ENCODE measurements around the gene MERTK.
"Not testable (repeated sequence)": the region's sequence is repeated elsewhere in the genome, so short reads cannot be mapped to it uniquely, and the experiment has no call there.

MERTK gene
- total RNA-seq, result 3.1 to 93.0 (median 43.4) reads per million in 18 experiments

DNA sequence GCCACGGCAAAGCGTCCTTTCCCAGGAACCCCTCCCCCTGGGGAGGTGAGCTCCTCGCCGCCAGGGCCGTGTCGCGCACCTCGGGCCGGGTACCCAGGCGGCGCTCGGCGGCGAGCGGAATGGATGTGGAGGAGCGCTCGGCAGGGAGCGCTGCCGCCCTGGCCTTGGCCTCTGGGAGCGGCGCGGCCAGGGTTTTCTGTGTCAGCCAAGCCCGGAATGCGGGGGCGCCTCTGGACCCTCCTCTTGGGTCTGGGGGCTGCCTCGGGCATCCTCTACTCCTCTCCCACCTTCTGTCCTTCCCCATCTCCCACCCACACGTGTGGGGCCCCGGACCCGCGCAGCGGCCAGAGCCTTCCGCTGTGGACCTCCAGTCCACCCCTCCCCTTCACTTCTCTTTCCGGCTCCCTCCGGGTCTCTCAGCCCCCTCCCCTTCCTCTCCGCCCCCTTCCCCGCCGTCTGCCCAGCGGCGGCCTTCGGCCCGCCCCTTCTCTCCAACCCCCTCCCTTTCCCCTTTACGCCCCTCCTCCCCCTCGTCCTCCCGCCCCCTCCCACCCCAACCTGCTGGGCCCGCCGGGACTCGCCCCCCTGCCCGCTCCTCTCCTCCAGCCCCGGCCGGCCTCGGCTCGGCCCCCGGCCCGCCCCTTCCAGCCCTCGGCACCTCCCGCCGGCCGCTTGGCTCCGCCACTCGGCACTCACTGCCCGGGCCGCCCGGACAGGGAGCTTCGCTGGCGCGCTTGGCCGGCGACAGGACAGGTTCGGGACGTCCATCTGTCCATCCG is at the start of gene MERTK:
Gene MERTK, plus strand, starts transcription at position 684 of the 779 bp plus-strand sequence. CDS start 129 bp downstream, outside the sequence.
- peak; percentile 51 to 63 for DNase-seq

DNA sequence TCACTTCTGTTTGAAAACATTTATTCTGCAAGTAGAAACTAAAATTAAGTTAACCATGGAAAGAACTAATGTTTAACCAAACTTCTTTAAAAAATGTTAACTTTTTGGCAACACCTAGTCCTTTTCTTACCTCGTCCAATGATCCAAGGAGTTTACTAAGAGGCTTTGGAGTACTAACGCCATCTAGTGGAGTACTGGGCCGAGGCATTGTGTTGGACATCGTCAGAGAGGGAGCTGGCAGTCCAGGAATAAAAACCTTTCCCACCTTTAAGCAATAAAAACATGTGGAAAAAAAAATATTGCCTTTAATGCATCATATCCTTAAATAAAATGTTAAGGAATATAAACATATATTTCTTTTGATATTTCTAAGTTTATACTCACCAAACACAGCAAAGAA is 47.8 kb upstream of the MERTK start:
- not testable (repeated sequence) for DNase-seq

DNA sequence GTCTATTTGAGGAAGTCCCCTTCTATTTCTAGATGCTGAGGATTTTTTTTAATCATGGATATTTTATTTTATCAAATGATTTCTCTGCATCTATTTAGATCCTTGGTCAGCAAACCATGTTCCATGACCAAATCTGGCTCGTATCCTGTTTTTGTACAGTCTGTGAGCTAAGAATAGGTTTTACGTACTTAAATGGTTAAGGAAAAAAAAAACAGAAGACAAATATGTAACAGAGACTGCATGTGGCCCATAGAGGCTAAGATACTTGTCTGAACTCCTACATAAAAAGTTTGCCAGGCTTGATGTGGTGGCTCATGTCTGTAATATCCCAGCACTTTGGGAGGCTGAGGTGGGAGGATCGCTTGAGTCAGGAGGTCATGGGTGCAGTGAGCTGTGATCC is 45.9 kb upstream of the MERTK start:
- not testable (repeated sequence) for DNase-seq

DNA sequence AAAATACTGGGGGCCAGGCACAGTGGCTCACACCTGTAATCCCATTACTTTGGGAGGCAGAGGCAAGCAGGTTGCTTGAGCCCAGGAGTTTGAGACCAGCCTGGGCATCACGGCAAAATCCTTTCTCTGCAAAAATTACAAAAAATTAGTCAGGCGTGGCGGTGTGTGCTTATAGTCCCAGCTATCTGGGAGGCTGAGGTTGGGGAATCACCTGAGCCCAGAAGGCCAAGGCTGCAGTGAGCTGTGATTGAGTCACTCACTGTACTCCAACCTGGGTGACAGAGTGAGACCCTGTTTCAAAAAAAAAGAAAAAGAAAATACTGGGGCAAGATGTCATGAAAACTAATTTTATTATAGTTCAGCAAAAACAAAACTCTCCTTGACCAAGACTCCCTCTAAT is 38.4 kb upstream of the MERTK start:
- not testable (repeated sequence) for DNase-seq

DNA sequence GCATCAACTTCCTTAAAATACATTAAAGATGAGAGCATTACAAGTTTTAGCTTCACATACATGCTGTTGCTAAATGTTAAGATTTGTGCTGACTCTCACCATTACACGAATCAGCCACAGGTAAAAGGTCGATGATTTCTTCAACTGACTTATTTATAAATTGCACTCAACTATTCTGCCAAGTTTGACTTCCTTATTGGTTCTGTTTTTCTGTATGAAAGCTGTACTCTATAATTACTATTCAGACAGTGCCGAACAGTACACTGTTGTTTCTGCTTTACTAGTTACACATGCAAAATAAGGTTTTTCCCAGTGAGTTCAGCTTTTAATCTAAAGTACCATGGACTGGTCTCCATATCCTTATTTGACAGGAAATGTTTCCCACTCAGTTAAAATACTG is 33.3 kb upstream of the MERTK start:
- not testable (repeated sequence) for DNase-seq

DNA sequence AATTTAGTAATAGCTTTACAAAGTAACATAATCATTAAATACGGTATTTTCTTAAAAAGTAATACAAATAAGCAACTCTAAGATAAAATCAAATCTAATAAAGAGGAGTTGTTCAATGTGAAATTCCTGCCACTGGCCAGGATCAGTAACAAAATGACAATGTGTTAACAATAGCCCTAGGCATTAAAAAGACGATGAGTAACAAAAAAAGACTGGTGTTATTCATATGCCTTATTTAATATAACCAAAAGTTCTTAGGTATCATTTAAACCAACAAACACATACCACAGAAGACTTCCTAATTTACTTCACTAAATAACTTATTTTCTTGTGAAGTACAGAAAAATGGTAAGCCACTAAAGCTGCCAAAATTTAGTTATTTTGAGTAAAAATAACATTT is 25.6 kb upstream of the MERTK start:
- DNase-seq, result not testable (repeated sequence)

DNA sequence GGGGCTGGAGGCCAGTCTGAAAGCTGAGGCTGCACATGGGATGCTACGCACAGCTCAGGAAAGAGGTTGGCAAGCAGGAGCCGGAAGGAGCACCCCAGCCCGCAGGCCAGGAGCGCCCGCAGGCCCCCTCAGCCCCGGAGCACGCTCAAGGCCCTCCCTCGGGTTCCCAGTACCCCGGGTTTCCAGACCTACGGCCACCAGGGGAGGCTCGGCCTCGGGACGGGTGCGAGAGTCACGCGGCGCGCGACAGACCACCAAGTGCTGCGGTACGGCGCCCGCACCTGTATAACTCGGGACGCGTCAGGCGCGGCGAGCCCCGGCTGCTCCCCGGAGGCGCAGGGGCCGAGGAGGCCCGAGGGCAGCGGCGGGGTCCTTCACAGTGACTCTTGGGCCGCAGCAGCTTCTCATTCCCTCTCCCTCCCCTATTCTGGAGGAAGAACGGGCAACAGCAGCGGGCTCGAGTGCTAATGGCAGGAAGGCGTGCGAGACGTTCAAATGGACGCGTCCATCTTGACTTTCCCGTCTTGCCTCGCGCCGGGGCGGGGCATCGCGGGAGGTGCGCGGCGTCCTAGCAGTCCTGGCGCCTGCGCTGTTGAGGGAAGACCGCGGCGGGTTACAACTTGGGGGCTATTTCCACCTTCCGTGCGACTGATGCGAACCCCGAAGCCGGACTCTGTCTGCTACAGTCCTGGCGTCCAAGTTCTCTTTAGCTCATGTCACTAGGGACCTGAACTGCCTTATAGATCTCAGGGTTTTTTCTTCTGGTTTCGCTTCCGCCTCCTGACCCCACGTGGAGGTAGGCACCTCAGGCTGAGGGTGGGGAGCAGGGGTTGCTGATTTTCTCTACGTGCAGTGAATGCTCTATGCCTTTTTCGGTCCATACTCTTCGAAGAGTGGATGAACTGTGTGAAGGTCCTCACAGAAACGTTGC is 14.5 kb upstream of the MERTK start, which contains the start of gene ANAPC1:
Gene ANAPC1, minus strand, starts transcription at position 533 of the 931 bp plus-strand sequence. CDS start 3,368 bp downstream, outside the sequence.
- peak; percentile 73 to 84 for DNase-seq

DNA sequence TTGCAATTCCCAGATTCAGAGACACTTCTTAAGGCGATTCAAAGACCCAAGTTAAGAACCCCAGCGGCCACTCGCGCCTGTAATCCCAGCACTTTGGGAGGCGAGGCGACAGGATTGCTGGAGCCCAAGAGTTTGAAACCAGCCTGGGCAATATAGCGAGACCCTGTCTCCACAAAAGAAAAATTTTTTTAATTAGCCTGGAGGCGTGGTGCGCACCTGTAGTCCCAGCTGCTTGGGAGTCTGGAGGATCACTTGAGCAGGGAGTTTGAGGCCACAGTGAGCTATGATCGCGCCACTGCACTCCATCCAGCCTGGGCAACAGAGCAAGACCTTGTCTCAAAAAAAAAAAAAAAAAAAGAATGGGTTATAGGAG is 13.8 kb upstream of the MERTK start:
- DNase-seq, result no peak

DNA sequence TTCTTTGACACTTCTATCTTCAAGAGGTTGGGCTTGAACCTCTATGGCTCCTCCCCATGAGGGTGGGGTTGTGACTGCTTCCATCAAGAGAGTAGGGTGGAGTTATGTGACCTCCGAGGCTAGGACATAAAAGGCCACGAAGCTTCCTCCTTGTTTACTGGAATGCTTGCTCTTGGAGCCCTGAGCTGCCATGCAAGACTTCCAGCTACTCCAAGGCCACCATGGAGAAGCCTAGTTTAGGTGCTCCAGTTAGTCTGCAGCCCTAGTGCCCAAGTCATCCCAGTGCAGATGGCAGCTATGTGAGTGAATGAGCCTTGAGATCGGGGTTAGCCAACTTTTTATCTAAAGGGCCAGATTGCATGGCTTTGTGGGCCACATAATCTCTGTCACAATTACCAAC is 2.4 kb upstream of the MERTK start:
- DNase-seq, result peak; percentile 63 to 70

DNA sequence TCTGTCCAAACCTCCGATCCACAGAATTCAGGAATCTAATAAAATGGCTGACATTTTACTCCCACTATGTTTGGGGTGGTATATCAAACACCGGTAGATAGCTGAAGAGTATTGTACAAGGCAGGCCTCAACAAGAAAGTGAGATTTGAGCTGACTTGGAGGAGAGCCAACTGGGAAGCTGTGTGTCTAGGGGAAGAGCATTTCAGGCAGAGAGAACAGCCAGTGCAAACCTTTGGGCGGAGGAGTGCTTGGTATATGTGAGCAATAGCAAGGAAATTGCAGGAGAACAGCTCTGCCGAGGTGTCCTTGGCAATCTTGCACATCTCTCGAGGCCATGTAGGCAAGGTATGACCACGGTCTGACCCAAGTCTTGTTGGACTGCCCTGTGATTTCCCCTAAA is 1.8 kb upstream of the MERTK start:
- no peak for DNase-seq

DNA sequence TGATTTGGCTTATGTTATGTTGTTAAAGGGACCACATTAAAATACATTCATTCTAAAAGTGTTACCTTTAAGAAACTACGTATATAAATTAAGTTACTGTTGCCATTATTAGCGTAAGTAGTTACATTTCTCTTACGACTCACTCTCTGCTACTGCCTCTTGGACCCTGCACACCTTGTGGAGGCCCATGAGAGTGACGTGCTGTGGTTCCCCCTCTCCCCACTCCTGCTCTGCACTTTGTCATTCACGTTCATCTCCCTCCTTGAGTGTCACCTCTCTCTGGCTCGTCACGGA is 830 bp upstream of the MERTK start:
- DNase-seq, result no peak

DNA sequence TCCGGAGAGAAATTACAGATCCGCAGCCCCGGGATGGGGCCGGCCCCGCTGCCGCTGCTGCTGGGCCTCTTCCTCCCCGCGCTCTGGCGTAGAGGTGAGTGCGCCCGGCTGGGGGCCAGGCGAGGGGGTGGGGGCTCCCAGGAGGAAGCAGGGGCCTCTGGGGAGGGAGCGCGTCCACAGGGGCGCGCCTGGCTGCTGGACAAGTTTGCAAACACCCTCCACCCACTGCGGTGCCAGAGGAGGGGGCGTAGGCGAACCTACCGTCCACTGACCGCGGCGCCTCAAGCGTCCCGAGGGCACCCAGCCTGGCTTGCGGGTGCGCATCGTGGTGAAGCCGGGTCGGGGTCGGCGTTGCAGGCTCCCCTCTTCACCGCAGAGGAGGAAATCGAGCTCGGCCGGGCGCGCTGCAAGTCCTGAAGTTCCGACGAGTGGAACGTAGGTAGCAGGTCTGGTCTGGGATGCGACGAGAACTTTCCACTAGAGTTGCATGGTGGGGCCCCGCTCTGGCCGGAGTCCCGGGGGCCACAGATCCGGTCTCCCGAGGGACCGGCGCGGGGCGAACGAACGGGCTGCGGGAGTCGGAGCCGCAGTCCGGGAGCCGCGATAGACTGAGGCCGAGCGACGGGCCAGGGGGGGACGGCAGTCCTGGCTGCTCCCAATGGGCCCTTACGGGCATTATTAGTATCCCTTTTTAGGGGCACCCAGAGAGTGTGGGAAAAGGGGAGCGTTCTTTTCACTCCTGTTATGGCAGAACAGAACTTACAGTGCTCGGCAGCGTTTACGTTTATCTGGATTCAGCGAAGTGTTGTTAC is 502 bp downstream of the MERTK start:
- peak; percentile 17 to 51 for DNase-seq

DNA sequence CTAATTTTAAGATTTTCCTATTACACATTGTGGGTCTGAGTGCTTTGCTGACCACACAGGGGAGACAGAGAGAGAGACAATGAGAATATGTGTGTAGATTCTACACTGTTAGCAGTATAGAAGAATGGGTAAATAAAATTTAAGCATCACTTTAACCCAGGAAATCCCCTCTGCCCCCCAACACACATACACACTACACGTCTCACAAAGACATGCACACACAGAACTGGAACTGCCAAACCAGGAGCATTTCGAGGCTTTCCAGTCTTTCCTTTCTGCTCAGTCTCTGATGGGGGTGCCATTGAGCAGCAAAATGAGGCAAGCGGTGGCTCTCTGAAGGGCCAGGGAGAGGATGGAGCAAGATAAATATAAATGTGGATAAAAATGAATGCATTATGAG is 2.5 kb downstream of the MERTK start:
- DNase-seq, result peak; percentile 45 to 54

DNA sequence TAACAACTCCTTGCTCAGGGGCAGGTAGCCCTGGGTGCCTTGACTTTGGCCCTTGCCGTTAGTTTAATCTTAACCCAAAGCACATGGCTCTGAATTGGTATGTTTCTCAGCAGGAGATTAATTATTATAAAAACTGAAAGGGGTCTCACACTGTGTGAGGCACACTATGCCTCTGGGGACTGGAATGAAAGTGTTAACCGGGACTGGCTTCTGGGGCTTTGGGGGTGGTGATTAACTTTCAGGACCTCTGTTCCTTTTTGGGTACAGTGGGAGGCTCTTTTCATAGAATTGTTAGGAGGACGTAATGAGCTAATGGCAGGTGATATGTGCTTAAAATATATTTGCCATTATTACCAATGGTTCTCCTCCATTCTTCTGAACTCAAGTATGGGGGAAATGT is 5.1 kb downstream of the MERTK start:
- no peak for DNase-seq

DNA sequence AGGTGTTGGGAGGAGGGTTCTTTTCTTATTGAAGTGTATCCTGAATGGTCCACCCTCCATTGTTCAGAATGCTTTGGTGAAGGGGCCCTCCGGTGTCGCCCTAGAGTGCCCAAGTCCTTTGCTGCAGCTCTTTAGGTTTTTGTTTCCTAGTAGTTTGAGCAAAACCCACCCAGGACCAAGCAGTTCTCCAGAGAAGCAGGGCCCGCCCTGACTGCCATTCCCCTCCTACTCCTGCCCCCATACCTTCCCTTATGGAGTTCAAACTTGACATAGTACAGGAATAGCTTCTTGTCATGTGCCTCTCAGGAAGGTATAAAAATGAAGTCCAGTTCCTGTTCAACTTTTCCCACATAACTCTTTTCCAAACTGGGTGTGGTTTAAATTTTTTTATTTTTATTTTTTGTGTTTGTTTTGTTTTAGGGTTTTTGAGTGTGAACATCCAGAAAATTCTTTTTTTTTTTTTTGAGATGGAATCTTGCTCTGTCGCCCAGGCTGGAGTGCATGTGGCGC is 5.6 kb downstream of the MERTK start:
- no peak for DNase-seq

DNA sequence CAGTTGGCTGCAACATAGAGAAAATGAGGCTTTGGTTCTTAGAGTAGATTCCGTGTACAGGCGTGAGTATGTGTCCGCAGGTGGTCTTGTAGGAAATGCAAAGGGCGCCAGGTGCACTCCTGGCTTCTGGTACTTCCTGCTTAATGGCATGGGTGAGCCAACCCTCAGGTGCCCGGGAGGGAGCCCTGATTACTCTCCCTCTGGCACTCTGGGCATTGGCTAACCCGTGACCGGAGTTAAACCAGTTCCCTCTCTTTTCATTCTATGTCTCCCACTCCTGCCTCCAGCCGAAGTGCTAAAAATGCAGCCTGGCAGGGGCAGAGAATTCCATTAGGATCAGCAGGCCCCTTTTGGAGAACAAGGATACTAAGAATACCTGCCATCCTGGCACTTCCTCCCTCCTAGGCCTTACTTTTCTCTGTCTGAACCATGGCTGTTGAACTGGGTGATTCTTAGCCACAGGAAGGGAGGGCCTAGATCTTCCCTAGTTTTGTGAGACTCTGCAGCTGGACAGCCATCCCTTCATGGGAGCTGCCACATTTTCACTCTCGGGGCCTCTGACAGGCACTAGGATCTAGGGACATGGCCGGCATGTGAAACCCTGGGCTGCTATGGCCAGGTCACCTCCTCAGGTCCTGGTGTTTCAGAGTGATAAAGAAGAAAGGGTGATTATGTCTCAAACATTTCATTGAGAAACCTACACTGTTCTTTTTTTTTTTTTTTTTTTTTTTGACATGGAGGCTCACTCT is 6.5 kb downstream of the MERTK start:
- no peak for DNase-seq

DNA sequence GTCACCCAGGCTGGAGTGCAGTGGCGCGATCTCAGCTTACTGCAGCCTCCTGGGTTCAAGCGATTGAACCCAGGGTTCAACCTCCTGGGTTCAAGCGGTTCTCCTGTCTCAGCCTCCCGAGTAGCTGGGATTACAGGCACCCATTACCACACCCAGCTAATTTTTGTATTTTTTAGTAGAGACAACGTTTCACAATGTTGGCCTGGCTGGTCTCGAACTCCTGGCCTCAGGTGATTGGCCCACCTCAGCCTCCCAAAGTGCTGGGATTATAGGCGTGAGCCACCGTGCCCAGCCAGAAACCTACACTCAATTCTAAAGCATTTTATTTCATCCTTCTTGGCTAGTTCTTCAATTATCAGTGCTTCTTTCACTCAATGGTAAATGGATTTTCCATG is 7.1 kb downstream of the MERTK start:
- not testable (repeated sequence) for DNase-seq

DNA sequence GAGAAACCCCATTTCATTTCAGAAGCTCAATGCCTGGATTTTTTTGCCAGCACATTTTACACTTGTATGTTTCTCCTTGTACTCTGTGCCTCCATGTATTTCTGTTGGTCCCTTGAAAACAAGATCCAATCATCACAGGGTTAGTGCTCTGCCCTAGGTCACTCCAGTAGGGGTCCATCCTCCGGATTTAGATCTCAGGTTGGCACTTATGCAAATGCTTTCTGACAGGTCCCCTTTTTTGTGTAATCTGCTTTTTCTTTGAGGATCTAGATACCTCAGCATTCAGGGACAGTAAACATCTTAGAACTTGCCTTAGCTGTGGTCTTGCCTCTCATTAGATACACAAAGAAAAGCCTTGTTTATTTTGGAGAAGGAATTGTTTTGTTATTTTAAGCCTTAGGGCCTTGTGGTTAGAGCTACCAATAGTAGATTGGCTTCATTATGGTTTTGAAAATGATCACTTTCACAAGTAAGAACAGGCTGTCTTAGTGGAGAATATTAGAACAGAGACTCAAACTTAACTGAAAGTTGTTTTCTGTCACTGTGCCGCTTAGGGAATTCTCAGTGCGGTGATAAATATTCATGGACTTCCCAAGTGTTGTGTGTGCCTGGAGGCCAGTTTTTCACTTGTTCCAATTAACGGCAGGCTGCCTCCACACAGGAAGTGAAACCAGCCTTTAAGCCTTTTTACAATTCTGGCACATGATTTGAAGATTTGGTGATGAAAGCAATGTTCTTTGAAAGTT is 7.8 kb downstream of the MERTK start:
- DNase-seq, result peak; percentile 71 to 76

DNA sequence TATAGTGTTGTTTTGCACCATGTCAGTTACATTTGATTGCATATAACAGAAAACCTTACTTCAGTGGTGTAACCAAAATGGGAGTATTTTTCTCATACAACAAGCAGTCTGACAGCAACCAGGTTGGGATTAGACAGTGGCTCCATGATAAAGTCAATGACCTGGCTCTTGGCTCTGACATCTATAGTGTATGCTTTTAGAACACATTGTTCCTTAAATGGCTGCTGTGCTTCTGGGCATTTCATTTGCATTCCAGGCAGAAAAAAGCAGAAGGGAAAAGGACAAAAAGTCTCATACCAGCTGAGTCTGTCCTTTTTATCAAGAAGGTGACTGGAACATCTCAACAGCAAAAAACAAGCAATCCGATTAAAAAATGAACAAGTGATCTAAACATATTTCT is 10.2 kb downstream of the MERTK start:
- DNase-seq, result no peak

DNA sequence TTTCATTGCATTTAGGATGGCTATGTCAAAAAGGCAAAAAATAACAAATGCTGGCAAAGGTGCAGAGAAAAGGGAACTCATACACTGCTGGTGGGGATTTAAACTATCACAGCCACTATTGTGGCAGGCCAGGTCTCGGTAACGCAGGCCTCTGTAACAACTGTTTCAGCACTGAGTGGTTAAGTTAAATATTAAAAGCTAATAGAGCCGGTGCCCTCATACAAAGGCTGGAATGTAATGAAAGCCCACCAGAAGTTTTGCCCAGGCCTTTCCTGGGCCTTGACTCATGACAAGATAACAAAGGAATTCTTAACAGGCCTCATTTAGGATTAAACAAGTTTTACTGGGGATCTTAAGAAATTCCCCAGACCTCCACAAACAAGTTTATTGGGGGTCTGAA is 10.7 kb downstream of the MERTK start:
- no peak for DNase-seq

DNA sequence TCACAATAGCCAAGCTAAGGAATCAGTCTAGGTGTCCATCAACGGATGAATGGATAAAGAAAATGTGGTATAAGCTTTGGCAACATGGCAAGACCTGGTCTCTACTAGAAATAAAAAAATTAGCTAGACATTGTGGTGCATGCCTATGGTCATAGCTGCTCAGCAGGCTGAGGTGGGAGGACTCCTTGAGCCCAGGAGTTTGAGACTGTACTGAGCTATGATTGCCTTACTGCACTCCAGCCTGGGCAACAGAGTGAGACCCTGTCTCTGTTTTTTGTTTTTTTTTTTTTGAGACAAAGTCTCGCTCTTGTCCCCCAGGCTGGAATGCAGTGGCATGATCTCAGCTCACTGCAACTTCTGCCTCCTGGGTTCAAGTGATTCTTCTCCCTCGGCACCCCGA is 11.6 kb downstream of the MERTK start:
- not testable (repeated sequence) for DNase-seq
